Brain pericyte (primary cell): ENCODE measurements around the gene NPFFR2.
"Not testable (repeated sequence)": the region's sequence is repeated elsewhere in the genome, so short reads cannot be mapped to it uniquely, and the experiment has no call there.

Experiments used
- DNase-seq: peaks from one replicate; pipeline ENCODE4 v3.0.0-alpha.2; 2012; ENCODE audit warnings: low read depth, low spot score

Gene NPFFR2

GRCh38 chr4:72111863-72112262 lies 80.1 kb downstream of the NPFFR2 start:
- DNase-seq: no peak

DNA sequence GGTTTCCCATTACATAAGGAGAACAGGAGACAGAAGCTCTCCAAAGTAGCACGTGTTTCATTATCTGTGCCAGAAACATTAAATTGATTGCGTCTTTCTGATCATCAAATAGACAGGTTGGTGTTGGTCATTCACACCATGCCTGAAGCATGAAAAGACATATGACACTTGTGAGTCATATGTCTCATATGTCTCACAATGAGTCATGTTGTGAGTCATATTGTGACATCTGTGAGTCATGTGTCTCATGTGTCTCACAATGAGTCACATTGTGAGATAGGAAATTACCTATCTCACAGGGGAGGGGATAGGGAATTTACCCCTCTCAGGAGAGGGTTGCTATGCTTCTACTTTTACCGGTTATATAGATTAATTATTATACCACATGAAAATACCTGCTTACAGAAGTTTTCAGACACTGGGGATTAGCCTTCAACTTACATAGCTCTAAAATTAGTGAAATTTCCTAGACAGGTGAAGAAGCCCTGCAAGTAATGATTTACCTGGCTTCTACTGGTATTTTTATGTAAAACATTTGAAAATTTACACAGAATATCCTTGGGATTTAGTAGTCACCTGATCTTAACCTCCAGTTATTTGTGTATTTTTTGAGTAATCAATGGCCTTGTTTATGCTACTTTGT lies 80.8 kb downstream of the NPFFR2 start:
- peak; percentile 8 for DNase-seq

DNA sequence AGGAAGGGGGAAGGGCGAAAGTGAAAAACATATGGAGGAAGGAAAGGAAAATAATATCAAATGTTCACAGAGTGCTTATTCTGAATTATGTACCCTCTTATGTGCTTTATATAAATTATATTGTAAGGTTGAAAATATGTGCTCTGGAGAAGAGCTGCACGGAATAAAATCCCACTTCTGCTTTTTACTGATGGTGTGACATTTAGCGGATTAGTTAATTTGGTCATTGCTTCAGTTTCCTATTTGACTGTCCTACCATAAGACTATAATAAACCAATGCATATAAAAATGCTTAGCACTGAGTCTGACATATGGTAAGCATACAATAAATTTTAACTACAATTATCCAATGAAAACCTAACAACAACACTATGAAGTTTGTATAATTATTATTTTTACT lies 86.2 kb downstream of the NPFFR2 start:
- no peak for DNase-seq

DNA sequence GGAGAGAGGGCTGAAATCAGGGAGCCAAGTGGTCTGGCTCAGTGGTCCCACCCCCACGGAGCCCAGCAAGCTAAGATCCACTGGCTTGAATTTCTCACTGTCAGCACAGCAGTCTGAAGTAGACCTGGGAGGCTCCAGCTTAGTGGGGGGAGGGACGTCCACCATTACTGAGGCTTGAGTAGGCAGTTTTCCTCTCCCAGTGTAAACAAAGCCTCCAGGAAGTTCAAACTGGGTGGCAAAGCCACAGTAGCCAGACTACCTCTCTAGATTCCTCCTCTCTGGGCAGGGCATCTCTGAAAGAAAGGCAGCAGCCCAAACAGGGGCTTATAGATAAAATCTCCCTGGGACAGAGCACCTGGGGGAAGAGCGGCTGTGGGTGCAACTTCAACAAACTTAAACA lies 88.1 kb downstream of the NPFFR2 start:
- no peak for DNase-seq

DNA sequence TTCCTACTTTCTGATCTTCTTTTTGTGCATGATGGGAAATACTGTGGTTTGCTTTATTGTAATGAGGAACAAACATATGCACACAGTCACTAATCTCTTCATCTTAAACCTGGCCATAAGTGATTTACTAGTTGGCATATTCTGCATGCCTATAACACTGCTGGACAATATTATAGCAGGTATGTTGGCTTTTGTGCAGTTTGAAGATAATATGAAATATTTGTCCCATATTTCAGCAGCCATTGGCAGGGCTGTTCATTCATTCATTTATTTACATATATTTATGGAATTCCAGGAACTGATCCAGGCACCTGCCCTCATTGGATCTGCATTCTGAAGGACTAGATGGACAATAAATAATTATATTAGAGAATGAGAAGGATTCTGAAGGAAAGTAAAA lies 96.9 kb downstream of the NPFFR2 start:
- DNase-seq: no peak

DNA sequence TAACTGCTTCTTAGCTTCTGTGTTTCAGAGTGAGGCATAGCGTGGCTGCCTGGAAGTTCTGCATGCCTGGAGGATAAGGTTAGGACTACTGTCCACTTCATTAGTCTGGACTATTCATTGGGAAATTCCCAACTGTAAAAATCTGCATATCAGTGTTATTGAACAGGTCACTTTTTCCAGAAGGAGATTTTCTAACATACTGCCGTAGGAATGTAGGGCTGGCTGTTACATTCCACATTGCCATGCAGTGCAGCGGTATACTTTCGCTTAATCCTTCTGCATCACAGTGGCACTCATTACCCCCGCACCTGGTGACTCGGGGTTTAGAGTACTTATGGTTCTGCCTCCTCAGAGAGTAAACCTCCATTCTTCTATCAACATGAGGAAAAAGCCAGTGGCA lies 104.6 kb downstream of the NPFFR2 start:
- no peak for DNase-seq

GRCh38 chr4:72139997-72140396 lies 108.2 kb downstream of the NPFFR2 start:
- DNase-seq: not testable (repeated sequence)

- no peak for DNase-seq
These were observed 112.4 kb downstream of the NPFFR2 start for GRCh38 chr4:72144241-72144640.

DNA sequence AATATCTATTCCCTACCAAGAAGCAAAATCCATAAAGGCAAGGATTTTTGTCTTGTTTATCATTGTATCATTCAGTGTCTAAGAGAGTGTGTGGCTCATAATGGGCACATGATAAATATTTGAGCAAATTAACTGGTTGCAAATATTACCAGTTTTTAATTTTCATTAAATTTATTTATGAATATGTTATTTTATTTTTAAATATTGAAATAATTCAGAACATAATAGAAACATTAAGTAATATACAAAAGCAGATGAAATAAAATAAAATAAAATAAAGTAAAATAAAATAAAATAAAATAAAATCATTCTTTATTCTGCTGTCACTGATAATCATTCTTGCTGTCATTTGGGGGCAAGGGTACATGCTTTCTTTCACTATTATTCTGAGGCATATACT lies 120.9 kb downstream of the NPFFR2 start:
- DNase-seq: no peak

DNA sequence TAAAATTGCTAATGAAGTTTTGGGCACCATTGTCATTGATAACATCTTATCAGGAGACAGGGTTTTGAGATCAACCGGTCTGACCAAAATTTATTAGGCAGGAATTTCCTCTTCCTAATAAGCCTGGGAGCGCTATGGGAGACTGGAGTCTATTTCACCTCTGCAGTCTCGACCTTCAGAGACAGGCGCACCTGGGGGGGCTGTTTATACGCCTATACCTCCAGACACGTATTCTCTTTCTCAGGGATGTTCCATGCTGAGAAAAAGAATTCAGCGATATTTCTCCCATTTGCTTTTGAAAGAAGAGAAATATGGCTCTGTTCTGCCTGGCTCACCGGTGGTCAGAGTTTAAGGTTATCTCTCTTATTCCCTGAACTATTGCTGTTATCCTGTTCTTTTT lies 121.8 kb downstream of the NPFFR2 start:
- DNase-seq: not testable (repeated sequence)

DNA sequence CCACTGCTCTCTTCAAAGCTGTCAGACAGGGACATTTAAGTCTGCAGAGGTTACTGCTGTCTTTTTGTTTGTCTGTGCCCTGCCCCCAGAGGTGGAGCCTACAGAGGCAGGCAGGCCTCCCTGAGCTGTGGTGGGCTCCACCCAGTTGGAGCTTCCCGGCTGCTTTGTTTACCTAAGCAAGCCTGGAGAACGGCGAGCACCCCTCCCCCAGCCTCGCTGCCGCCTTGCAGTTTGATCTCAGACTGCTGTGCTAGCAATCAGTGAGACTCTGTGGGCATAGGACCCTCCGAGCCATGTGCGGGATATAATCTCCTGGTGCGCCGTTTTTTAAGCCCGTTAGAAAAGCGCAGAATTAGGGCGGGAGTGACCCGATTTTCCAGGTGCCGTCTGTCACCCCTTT lies 137.5 kb downstream of the NPFFR2 start:
- DNase-seq: not testable (repeated sequence)

DNA sequence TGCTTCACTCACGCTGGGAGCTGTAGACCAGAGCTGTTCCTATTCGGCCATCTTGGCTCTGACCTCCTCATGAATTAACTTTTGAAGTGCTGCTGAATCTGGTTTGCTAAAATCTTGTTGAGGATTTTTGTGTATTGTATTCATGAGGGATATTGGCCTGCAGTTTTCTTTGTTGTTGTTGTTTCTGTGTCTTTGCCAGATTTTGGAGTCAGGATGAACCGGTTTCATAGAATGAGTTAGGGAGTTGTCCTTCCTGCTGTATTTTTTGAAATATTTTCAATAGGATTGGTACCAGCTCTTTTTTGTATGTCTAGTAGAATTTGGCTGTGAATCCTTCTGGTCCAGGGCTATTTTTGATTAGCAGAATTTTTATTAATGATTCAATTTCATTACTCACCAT lies 138.1 kb downstream of the NPFFR2 start:
- DNase-seq: no peak

- no peak for DNase-seq
These were observed 140.0 kb downstream of the NPFFR2 start for GRCh38 chr4:72171761-72172160.

GRCh38 chr4:72179342-72179741 lies 147.5 kb downstream of the NPFFR2 start:
- DNase-seq: no peak

DNA sequence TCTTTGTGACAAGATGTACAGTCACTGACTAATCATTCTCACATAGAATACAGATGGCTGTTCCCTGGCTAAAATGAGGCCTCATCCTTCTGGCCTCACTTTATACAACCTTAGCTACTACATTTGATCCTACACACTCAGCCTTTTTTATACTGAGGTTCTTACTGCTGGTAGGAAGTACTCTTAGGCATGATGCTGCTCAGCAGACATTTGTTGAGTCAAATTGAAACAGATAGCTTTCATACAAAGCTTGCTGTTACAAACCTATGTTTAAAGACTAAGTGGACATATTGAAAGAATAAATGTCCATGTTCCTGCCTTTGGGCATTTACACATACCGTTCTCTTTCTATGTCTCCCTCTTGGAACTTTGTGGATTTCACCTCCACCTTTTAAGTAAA lies 154.9 kb downstream of the NPFFR2 start:
- no peak for DNase-seq

GRCh38 chr4:72194046-72194445 lies 162.2 kb downstream of the NPFFR2 start:
- DNase-seq: no peak

GRCh38 chr4:72194453-72194852 lies 162.7 kb downstream of the NPFFR2 start:
- no peak for DNase-seq
